K562 (cell line): ENCODE results near the gene RNLS.

Experiments
- CTCF ChIP-seq, 3 experiments: IDR thresholded peaks in 2 of 3; conservative IDR thresholded peaks in 1 of 3; 2 replicates each; pipeline ENCODE4 v1.5.1; 2011 to 2012; ENCODE audit warnings: low read length in 3 of 3, mild to moderate bottlenecking in 3 of 3, control low read depth in 2 of 3, improper control_type of control experiment in 1 of 3, inconsistent platforms in 1 of 3, low read depth in 1 of 3, mixed read lengths in 1 of 3, moderate library complexity in 1 of 3; ENCODE audit not compliant: insufficient read depth in 2 of 3
- JUNB ChIP-seq: fragments of 450-650 bp; formaldehyde crosslinking; conservative IDR thresholded peaks from 2 replicates; pipeline ENCODE4 v1.4.0; 2020; ENCODE audit warnings: mild to moderate bottlenecking
- SMAD3 ChIP-seq: fragments of 450-650 bp; formaldehyde crosslinking; conservative IDR thresholded peaks from 2 replicates; pipeline ENCODE4 v1.4.0; 2020; ENCODE audit warnings: mild to moderate bottlenecking
- ZNF263 ChIP-seq: sonication (generic); formaldehyde crosslinking; IDR thresholded peaks from 2 replicates; pipeline ENCODE4 v1.8.0; 2022; ENCODE audit warnings: mild to moderate bottlenecking, missing genetic modification reagents, borderline replicate concordance

GRCh38 chr10:88428442-88428841 is 154.7 kb downstream of the RNLS start:
- TF ChIP-seq ZNF263 (CRISPR knock-in tag) (no peak), JUNB (CRISPR knock-in tag) (no peak), SMAD3 (CRISPR knock-in tag) (no peak), CTCF (IDR thresholded peaks at IDR 0.05 in 2 of 3, conservative IDR thresholded peaks at IDR 0.05 in 1 of 3; ENCODE audit: insufficient read depth in 2 of 3, low read depth in 1 of 3, low read length in 3 of 3) (no peak)
